Spleen (tissue), 7 donors: Measurements from ENCODE around the gene LRRC42.

Experiments used
- CTCF ChIP-seq, 11 experiments: fragments of 200-600 bp in 7 of 11; fragments of 450-650 bp in 4 of 11; sonication (generic) in 4 of 11; IDR thresholded peaks in 8 of 11; conservative IDR thresholded peaks in 3 of 11; 1 replicate in 7 of 11; 2 replicates in 4 of 11; pipeline versions ENCODE4 v1.4.0 to v1.8.0; 2016 to 2021; ENCODE audit warnings: antibody characterized with exemption in 11 of 11, inconsistent platforms in 4 of 11, mild to moderate bottlenecking in 1 of 11
- POLR2A ChIP-seq, 3 donors: fragments of 450-650 bp; IDR thresholded peaks; one replicate each; pipeline ENCODE4 v1.5.1; 2017; ENCODE audit warnings: antibody characterized with exemption in 3 of 3, mild to moderate bottlenecking in 1 of 3
- donor health status: DM: no; HTN: no; CAD: no; lungs with moderate emphysema.
- donor health status: DM: no; HTN: no; CAD: no.
- donor health status: DM: no; HTN: no; CAD: no.

DNA sequence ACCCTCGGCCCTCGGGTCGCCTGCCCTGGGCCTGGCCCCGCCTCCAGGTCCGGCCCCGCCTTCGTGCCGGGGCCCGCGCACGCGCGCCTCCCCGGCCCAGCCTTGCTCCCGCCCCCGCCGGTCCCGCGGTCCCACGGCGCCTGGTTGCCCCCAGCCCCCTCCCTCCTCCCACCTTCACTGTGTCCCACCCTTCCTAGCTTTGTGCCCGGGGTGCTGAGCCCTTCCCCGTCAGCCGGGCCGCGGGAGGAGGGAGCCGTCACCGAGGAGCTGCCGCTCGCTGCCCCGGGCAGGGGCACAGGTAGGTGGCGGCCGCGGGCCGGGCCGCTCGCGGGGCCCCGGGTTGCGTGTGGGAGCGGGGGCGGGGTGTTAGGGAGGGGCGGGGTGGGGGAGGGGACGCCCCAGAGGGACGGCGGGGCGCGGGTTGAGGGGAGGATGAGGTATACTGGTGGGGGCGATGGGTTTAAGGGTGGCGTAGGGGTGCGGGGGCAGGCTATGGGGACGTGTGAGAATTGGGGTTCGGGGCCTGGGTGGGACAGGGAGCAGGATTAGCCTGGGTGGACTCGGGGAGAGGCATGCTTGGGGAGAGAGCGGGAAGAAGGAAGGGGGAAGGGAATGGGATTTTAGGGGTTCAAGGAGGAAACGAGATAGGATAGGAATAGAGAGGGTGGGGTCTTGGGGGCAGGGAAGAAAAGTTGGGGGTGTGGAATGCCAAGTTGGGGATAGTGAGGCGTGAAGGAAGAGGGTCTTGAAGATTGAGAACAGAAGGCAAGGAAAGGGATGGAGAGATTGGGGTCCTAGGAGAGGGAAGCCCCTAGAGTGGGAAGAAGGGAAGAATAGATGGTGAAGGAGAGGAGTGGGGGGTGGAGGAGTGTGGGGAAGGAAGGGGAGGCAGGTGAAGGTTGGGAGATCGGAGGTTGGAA lies at the start of gene LRRC42:
- TF ChIP-seq CTCF (IDR thresholded peaks at IDR 0.05 in 8 of 11, conservative IDR thresholded peaks at IDR 0.05 in 3 of 11) (peak in 2 of 11 experiments; percentile 1 to 31), POLR2A (IDR thresholded peaks at IDR 0.05) (no peak)
